Fibroblast of skin of right quadriceps (primary cell): ENCODE data around the gene ABCC12.

Source experiments
- DNase-seq: peaks from one replicate; pipeline ENCODE4 v3.0.0-alpha.2; 2013

The ABCC12 gene

GRCh38 chr16:48131201-48131935 lies 24.4 kb downstream of the ABCC12 start:
- DNase-seq: no peak

- no peak for DNase-seq
These were observed 25.9 kb downstream of the ABCC12 start for GRCh38 chr16:48129926-48130325.

GRCh38 chr16:48128769-48129168 lies 27.0 kb downstream of the ABCC12 start:
- DNase-seq: no peak

GRCh38 chr16:48126801-48127644 lies 28.8 kb downstream of the ABCC12 start:
- peak; percentile 100 for DNase-seq

GRCh38 chr16:48125888-48126287 lies 29.9 kb downstream of the ABCC12 start:
- DNase-seq: peak; percentile 38

- no peak for DNase-seq
These were observed 31.5 kb downstream of the ABCC12 start for GRCh38 chr16:48124266-48124665.

- DNase-seq: peak; percentile 100
These were observed 32.5 kb downstream of the ABCC12 start for GRCh38 chr16:48123104-48123788.

GRCh38 chr16:48121276-48121675 lies 34.5 kb downstream of the ABCC12 start:
- no peak for DNase-seq

GRCh38 chr16:48118841-48119240 lies 37.0 kb downstream of the ABCC12 start:
- DNase-seq: no peak

GRCh38 chr16:48117217-48118105 lies 38.3 kb downstream of the ABCC12 start:
- DNase-seq: peak; percentile 58

GRCh38 chr16:48115299-48115698 lies 40.5 kb downstream of the ABCC12 start:
- no peak for DNase-seq

GRCh38 chr16:48114410-48114809 lies 41.4 kb downstream of the ABCC12 start:
- no peak for DNase-seq

- DNase-seq: no peak
These were observed 42.3 kb downstream of the ABCC12 start for GRCh38 chr16:48113471-48113870.

- no peak for DNase-seq
These were observed 42.8 kb downstream of the ABCC12 start for GRCh38 chr16:48113001-48113400.

GRCh38 chr16:48112600-48112999 lies 43.2 kb downstream of the ABCC12 start:
- DNase-seq: no peak

GRCh38 chr16:48110982-48111381 lies 44.8 kb downstream of the ABCC12 start:
- no peak for DNase-seq

GRCh38 chr16:48110000-48110399 lies 45.8 kb downstream of the ABCC12 start:
- DNase-seq: no peak

GRCh38 chr16:48109475-48109874 lies 46.3 kb downstream of the ABCC12 start:
- DNase-seq: no peak

GRCh38 chr16:48106446-48106845 lies 49.3 kb downstream of the ABCC12 start:
- DNase-seq: no peak
